GM13976 (cell line): Measurements from ENCODE around the gene IQGAP3.

Source experiments
- DNase-seq: peaks from one replicate; pipeline ENCODE4 v3.0.0; 2012; ENCODE audit warnings: low spot score
- CTCF ChIP-seq: IDR thresholded peaks from 2 replicates; pipeline ENCODE4 v1.5.1; 2012; ENCODE audit warnings: borderline replicate concordance, mild to moderate bottlenecking; ENCODE audit not compliant: insufficient read depth; ENCODE audit errors: extremely low read depth, missing control alignments, control extremely low read depth
- in situ Hi-C: fragments of 300-500 bp; cut with MboI; formaldehyde crosslinking; loops from one replicate; pipeline ENCODE4 v1.12.0; 2022; ENCODE audit warnings: low sequenced_read_pairs, mixed read lengths, inconsistent platforms; ENCODE audit not compliant: unreplicated experiment

The IQGAP3 gene

GRCh38 chr1:156477526-156478249 lies 94.7 kb downstream of the IQGAP3 start:
- TF ChIP-seq CTCF = no peak
- in situ Hi-C loops = no loop called here
- no peak for DNase-seq

DNA sequence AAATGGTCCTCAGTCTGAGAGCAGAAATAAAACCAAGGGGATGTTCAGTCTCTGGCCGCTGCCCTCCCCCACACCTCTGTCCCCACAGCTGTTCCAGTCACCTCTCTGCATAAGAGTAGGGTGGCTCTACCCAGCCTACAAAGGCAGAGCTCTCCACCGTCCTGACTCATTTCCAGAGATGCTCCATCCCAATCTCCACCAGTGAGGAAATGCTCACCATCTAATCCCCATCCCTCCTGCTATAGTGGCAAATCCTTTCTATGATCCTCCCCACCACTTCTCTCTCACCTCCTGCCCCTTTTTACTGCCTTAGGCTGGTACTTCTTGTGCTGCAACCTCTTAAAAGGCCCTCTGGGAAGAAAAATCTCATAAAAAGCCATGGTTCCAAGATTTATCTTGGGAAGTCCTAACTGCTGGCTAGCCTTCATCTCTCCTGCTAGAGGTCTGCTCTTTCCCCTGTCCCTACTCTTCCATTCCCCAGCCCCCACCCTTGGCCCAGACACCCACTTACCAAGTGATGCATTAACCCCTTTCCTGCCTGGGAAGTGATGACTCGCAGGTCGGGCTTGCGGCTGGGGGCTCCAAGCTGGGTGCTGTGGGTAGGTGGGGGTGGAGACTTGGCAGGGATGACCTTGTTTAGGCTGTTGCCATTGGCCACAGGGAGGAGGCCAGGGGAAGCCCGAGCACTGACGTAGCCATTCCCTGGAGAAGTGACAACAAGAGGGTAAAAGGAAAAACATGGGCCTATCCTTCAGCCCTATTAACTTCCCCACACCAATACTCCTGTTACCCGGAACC lies 95.7 kb downstream of the IQGAP3 start:
- no peak for DNase-seq
- no peak for TF ChIP-seq CTCF
- in situ Hi-C loops = no loop called here

GRCh38 chr1:156475568-156476500 lies 96.5 kb downstream of the IQGAP3 start:
- in situ Hi-C loops = no loop called here

More at GRCh38 chr1:156475568-156476500, 96.5 kb downstream of the IQGAP3 start:
- no peak for DNase-seq
- no peak for TF ChIP-seq CTCF
